SK-N-MC (cell line): ENCODE results near the gene RAB6C.
"Not testable (repeated sequence)": the region's sequence is repeated elsewhere in the genome, so short reads cannot be mapped to it uniquely, and the experiment has no call there.

ENCODE experiments used
- EZH2 ChIP-seq: fragments of 200-600 bp; sonication (generic); IDR thresholded peaks from one replicate; pipeline ENCODE4 v1.6.1; 2017; ENCODE audit warnings: antibody characterized with exemption
- FOXP2 ChIP-seq: optimal IDR thresholded peaks from 2 replicates; pipeline ENCODE3; 2011; ENCODE audit warnings: mild to moderate bottlenecking, moderate library complexity; ENCODE audit not compliant: insufficient read depth; ENCODE audit errors: extremely low read length, control extremely low read depth
- POLR2AphosphoS5 ChIP-seq: IDR thresholded peaks from 2 replicates; pipeline ENCODE4 v1.6.1; 2012; ENCODE audit warnings: mild to moderate bottlenecking, low read depth, low read length, borderline replicate concordance

- not testable (repeated sequence) for TF ChIP-seq EZH2, POLR2AphosphoS5, FOXP2
Observed at GRCh38 chr2:129958736-129959135, 20.7 kb upstream of the RAB6C start.
